Measurements from ENCODE around the gene SLC35F3. TPM values are rescaled to one million over a fixed set of nuclear protein-coding genes. Genes with fewer than 3 reads are reported as not detected.
"Not testable (repeated sequence)": the region's sequence is repeated elsewhere in the genome, so short reads cannot be mapped to it uniquely, and the experiment has no call there.

The SLC35F3 gene
- total RNA-seq, 2 experiments from 2014 or later, result 7.5 to 8.1 TPM

- Mint-ChIP-seq H3K36me3 (no peaks in the 10 kb centered on the region), H3K9me3 (no peaks in the 10 kb centered on the region), H3K27me3 (peaks cover 9% of the 10 kb centered on the region), H3K4me1 (no peaks in the 10 kb centered on the region), H3K4me3 (no peak overlapping the region), H3K27ac (no peak overlapping the region)
- no peak for DNase-seq
Observed at GRCh38 chr1:234135501-234135900, 231.0 kb downstream of the SLC35F3 start.

- no peaks in the 10 kb centered on the region for H3K4me1 Mint-ChIP-seq
- no peaks in the 10 kb centered on the region for H3K36me3 Mint-ChIP-seq
Observed at GRCh38 chr1:234136073-234136472, 231.6 kb downstream of the SLC35F3 start.

DNA sequence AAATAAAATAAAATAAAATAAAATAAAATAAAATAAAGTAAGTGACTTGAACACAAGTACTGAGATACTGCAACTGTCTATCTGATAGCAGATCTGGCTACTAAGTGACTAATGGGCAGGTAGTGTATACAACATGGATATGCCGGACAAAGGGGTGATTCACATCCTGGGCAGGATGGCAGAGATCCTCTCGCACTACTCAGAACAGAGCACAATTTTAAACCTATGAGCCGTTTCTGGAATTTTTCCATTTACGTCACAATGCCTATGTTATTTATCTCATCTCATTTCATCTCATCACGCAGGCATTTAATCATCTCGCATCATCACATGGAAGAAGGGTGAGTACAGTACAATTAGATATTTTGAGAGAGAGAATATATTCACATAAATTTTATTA, 235.5 kb downstream of the SLC35F3 start:
- Mint-ChIP-seq H3K4me1 (no peaks in the 10 kb centered on the region), H3K4me3 (no peak overlapping the region), H3K27me3 (peaks cover 23% of the 10 kb centered on the region), H3K27ac (no peak overlapping the region), H3K36me3 (no peaks in the 10 kb centered on the region), H3K9me3 (no peaks in the 10 kb centered on the region)
- no peak for DNase-seq

More at GRCh38 chr1:234136073-234136472, 231.6 kb downstream of the SLC35F3 start:
- no peak for DNase-seq
- Mint-ChIP-seq H3K27ac (no peak overlapping the region), H3K4me3 (no peak overlapping the region), H3K27me3 (peaks cover 9% of the 10 kb centered on the region), H3K9me3 (no peaks in the 10 kb centered on the region)

- Mint-ChIP-seq H3K27ac (no peak overlapping the region), H3K27me3 (peaks cover 27% of the 10 kb centered on the region), H3K36me3 (no peaks in the 10 kb centered on the region), H3K4me3 (no peak overlapping the region), H3K4me1 (no peaks in the 10 kb centered on the region), H3K9me3 (no peaks in the 10 kb centered on the region)
- DNase-seq, result no peak
Observed at GRCh38 chr1:234140388-234140787, 235.9 kb downstream of the SLC35F3 start.

GRCh38 chr1:234141006-234141405, 236.5 kb downstream of the SLC35F3 start:
- DNase-seq, result no peak
- H3K36me3 Mint-ChIP-seq, result no peaks in the 10 kb centered on the region
- peaks cover 27% of the 10 kb centered on the region for H3K27me3 Mint-ChIP-seq
- no peaks in the 10 kb centered on the region for H3K9me3 Mint-ChIP-seq
- no peaks in the 10 kb centered on the region for H3K4me1 Mint-ChIP-seq
- H3K4me3 Mint-ChIP-seq, result no peak overlapping the region
- H3K27ac Mint-ChIP-seq, result no peak overlapping the region

DNA sequence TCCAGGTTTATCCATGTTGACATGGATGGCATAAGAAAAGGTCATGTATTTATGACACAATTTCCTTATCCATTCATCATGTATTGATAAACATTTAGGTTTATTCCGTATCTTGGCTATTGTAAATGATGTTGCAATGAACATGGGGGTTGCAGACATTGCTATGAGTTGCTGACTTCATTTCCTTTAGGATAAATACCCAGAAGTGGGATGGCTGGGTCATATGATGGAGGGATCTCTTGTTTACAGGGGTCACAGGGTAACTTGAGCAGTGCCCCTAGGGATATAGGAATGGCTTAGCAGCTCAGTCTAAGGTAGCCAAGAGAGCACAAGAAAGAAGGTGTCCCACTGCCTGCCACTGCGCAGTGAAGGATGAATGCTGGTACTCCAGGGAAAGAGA, 239.2 kb downstream of the SLC35F3 start:
- Mint-ChIP-seq H3K9me3 (peaks cover 6% of the 10 kb centered on the region), H3K36me3 (no peaks in the 10 kb centered on the region), H3K27ac (no peak overlapping the region), H3K4me3 (no peak overlapping the region), H3K4me1 (no peaks in the 10 kb centered on the region), H3K27me3 (peaks cover 39% of the 10 kb centered on the region)
- no peak for DNase-seq

DNA sequence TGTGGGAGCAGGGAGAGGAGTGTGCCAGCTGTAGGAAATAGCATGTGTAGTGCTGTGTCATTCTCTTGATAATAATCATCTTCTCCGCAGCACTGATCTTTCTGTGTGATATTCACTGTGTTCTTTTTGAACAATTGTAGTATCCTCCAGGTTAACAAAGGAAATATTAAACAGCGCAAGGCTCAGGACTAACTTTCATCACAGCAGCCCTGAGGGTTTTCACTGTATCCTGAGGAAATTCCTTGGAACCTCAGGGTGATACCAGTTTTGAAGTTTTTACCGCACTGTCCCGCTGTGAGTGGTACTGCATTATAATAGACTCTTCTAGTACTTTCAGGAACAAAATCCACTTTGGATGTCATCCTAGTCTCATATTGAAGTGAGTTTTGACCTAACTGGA, 240.4 kb downstream of the SLC35F3 start:
- no peaks in the 10 kb centered on the region for H3K4me1 Mint-ChIP-seq
- no peak overlapping the region for H3K27ac Mint-ChIP-seq
- H3K36me3 Mint-ChIP-seq, result no peaks in the 10 kb centered on the region
- peaks cover 6% of the 10 kb centered on the region for H3K9me3 Mint-ChIP-seq
- H3K4me3 Mint-ChIP-seq, result no peak overlapping the region
- DNase-seq, result no peak
- peaks cover 47% of the 10 kb centered on the region for H3K27me3 Mint-ChIP-seq

DNA sequence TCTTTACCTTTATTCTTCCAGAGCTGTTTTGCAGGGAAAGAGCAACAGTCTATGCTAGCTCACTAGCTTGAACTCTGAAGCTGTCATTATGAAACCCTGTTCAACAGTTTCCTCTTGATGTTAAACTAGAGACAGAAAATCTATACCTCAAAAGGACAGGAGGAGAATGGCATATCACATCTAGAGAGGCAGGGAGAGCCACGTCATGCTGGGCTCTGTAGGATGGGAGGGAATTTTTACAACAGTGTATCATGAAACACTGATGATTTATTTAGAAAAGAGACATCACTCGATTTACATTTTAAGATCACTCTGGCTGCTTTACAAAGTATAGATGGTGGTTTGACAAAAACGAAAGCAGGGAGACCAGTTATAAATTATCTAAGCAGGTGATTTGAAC, 243.9 kb downstream of the SLC35F3 start:
- DNase-seq, result no peak
- no peaks in the 10 kb centered on the region for H3K36me3 Mint-ChIP-seq
- H3K27me3 Mint-ChIP-seq, result peaks cover 57% of the 10 kb centered on the region
- H3K4me3 Mint-ChIP-seq, result no peak overlapping the region
- peaks cover 6% of the 10 kb centered on the region for H3K9me3 Mint-ChIP-seq
- H3K27ac Mint-ChIP-seq, result no peak overlapping the region
- peaks cover 8% of the 10 kb centered on the region for H3K4me1 Mint-ChIP-seq

DNA sequence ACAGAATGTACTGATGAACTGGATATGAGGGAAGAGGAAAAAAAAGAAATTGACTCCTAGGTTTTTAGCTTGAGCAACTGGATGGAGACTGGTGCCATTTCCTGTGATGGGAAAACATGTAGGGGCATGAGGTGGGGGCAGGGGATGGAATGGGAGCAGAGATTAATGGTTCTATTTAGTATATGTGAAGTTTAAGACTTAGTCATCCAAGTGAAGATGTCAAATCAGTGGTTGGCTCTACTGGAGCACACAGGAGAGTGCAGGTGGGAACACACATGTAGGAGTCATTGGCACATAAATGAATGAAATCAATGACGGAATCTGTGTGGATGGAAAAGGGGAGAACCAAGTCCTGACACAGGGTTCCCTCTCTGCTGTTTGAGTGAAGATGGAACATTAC, 244.3 kb downstream of the SLC35F3 start:
- Mint-ChIP-seq H3K4me3 (no peak overlapping the region), H3K27ac (no peak overlapping the region), H3K27me3 (peaks cover 53% of the 10 kb centered on the region), H3K9me3 (peaks cover 6% of the 10 kb centered on the region), H3K4me1 (peaks cover 8% of the 10 kb centered on the region), H3K36me3 (no peaks in the 10 kb centered on the region)
- no peak for DNase-seq

GRCh38 chr1:234149217-234149616, 244.7 kb downstream of the SLC35F3 start:
- Mint-ChIP-seq H3K36me3 (no peaks in the 10 kb centered on the region), H3K9me3 (peaks cover 6% of the 10 kb centered on the region), H3K4me1 (peaks cover 8% of the 10 kb centered on the region), H3K4me3 (no peak overlapping the region), H3K27ac (no peak overlapping the region), H3K27me3 (peaks cover 50% of the 10 kb centered on the region)
- DNase-seq, result no peak

- no peak overlapping the region for H3K4me3 Mint-ChIP-seq
- H3K9me3 Mint-ChIP-seq, result peaks cover 6% of the 10 kb centered on the region
- H3K36me3 Mint-ChIP-seq, result no peaks in the 10 kb centered on the region
- no peak overlapping the region for H3K27ac Mint-ChIP-seq
- DNase-seq, result no peak
- H3K27me3 Mint-ChIP-seq, result peaks cover 38% of the 10 kb centered on the region
- peaks cover 8% of the 10 kb centered on the region for H3K4me1 Mint-ChIP-seq
Observed at GRCh38 chr1:234150892-234151291, 246.4 kb downstream of the SLC35F3 start.

DNA sequence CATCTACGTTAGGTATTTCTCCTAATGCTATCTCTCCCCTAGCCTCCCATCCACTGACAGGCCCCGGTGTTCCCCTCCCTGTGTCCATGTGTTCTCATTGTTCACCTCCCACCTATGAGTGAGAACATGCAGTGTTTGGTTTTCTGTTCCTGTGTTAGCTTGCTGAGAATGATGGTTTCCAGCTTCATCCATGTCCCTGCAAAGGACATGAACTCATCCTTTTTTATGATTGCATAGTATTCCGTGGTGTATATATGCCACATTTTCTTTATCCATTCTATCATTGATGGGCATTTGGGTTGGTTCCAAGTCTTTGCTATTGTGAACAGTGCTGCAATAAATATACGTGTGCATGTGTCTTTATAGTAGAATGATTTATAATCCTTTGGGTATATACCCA, 247.9 kb downstream of the SLC35F3 start:
- H3K27ac Mint-ChIP-seq, H3K36me3 Mint-ChIP-seq, DNase-seq, H3K4me3 Mint-ChIP-seq, H3K9me3 Mint-ChIP-seq, H3K4me1 Mint-ChIP-seq: not testable (repeated sequence)
- H3K27me3 Mint-ChIP-seq, result peaks cover 30% of the 10 kb centered on the region

GRCh38 chr1:234154320-234155251, 250.1 kb downstream of the SLC35F3 start:
- Mint-ChIP-seq H3K9me3 (no peaks in the 10 kb centered on the region), H3K27me3 (peaks cover 12% of the 10 kb centered on the region), H3K27ac (no peak overlapping the region), H3K36me3 (no peaks in the 10 kb centered on the region), H3K4me3 (no peak overlapping the region), H3K4me1 (peaks cover 8% of the 10 kb centered on the region)
- no peak for DNase-seq

DNA sequence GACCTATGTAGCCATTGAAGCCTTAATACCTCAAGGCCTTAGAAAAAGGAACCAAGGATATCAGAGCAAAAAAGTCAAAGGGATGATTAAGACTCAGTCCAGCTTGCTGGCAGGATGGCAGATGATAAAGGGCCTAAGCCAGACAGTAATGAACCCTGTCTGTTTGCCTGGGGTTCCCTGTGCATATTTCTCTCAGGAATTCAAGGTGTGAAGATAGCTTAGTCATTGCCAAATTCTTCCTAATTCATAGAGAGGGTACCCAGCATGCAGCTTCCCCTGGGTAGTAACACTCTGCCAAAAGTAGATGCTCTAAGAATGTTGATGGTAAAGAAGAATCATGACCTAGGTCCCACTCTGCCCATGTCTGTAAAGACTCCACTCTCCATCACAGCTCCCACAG, 258.2 kb downstream of the SLC35F3 start:
- Mint-ChIP-seq H3K27me3 (peaks cover 18% of the 10 kb centered on the region), H3K4me1 (peaks cover 5% of the 10 kb centered on the region), H3K9me3 (no peaks in the 10 kb centered on the region), H3K36me3 (no peaks in the 10 kb centered on the region), H3K27ac (no peak overlapping the region), H3K4me3 (no peak overlapping the region)
- DNase-seq, result no peak

GRCh38 chr1:234163267-234163919, 258.9 kb downstream of the SLC35F3 start:
- no peaks in the 10 kb centered on the region for H3K9me3 Mint-ChIP-seq
- no peak overlapping the region for H3K4me3 Mint-ChIP-seq
- no peaks in the 10 kb centered on the region for H3K36me3 Mint-ChIP-seq
- no peak overlapping the region for H3K27ac Mint-ChIP-seq
- DNase-seq, result no peak
- H3K4me1 Mint-ChIP-seq, result peaks cover 5% of the 10 kb centered on the region
- peaks cover 19% of the 10 kb centered on the region for H3K27me3 Mint-ChIP-seq

All from activated naive CD8-positive, alpha-beta T cell treated with anti-CD3 and anti-CD28 coated beads for 36 hours (primary cell).